ENCODE measurements around the gene PCNT. TPM values are rescaled to one million over a fixed set of nuclear protein-coding genes. Genes with fewer than 3 reads are reported as not detected.

The PCNT gene
- total and polyA plus RNA-seq, 2 of the 8 experiments (the other 6 are each of a cell fraction or from before 2014, with no cell fraction given) = 9.9 to 45.1 TPM

GRCh38 chr21:46329796-46330195 is 5.8 kb downstream of the PCNT start (continued):
- TF ChIP-seq RNF2 (IDR thresholded peaks at IDR 0.05; ENCODE audit: borderline replicate concordance, low read depth, low read length, missing control alignments, poor library complexity, severe bottlenecking) (no peak), MAX (IDR thresholded peaks at IDR 0.05) (no peak), TCF12 (IDR thresholded peaks at IDR 0.05; ENCODE audit: low read depth, low read length) (no peak), E2F6 (IDR thresholded peaks at IDR 0.05) (no peak), CREB1 (IDR thresholded peaks at IDR 0.05) (no peak), TEAD4 (IDR thresholded peaks at IDR 0.05; ENCODE audit: low read depth, low read length) (no peak), TBP (IDR thresholded peaks at IDR 0.05; ENCODE audit: low read depth, low read length) (no peak), ATF2 (IDR thresholded peaks at IDR 0.05; ENCODE audit: low read length) (no peak)
